Lower leg skin (tissue), 4 donors: Measurements from ENCODE around the gene CDHR3. TPM values are rescaled to one million over a fixed set of nuclear protein-coding genes. Genes with fewer than 3 reads are reported as not detected.
"Not testable (repeated sequence)": the region's sequence is repeated elsewhere in the genome, so short reads cannot be mapped to it uniquely, and the experiment has no call there.

Experiments used
- DNase-seq, 2 donors: peaks; one replicate each; pipeline ENCODE4 v3.0.0-alpha.2; 2019; ENCODE audit warnings: low spot score in 2 of 2
- H3K4me3 ChIP-seq: fragments of 200-600 bp; sonication (generic); 2 replicates; pipeline ENCODE4 v1.5.1; 2017; ENCODE audit warnings: mild to moderate bottlenecking, low read depth; ENCODE audit not compliant: poor library complexity, severe bottlenecking
- CTCF ChIP-seq, 3 donors: fragments of 450-650 bp; IDR thresholded peaks; one replicate each; pipeline ENCODE4 v1.5.1; 2016; ENCODE audit warnings: antibody characterized with exemption in 3 of 3, mild to moderate bottlenecking in 3 of 3, moderate library complexity in 2 of 3
- POLR2A ChIP-seq, 2 donors: fragments of 450-650 bp; IDR thresholded peaks; one replicate each; pipeline ENCODE4 v1.6.1; 2016 to 2017; ENCODE audit warnings: antibody characterized with exemption in 2 of 2, mild to moderate bottlenecking in 1 of 2, moderate library complexity in 1 of 2
- WGBS, 2 donors: methylation state at CpG; one replicate each; pipeline ENCODE4 v1.1.5; 2018; 5-methylcytosine and 5-hydroxymethylcytosine counted together
- intact Hi-C: fragments of 100-400 bp; cut with DNase I; formaldehyde crosslinking; loops from one replicate; pipeline ENCODE4 v1.15.0; 2023; ENCODE audit warnings: low total_unique reads
- total RNA-seq, 4 donors: library from RNA; depleted of rRNA; stranded (reverse); fragments of >200 nt; gene quantifications; one replicate each; pipeline ENCODE4 v1.1.0, GENCODE V29; 2016

The CDHR3 gene
- total RNA-seq, 4 donors from 2014 or later = 2.4 to 4.2 (median 3.3) TPM; not detected in 1

GRCh38 chr7:105952917-105953595 is 10.0 kb upstream of the CDHR3 start:
- H3K4me3 ChIP-seq = no peak overlapping the region
- TF ChIP-seq POLR2A (IDR thresholded peaks at IDR 0.05) (no peak), CTCF (IDR thresholded peaks at IDR 0.05) (no peak)
- WGBS, 2 donors = 80 to 82% methylated on average over 15 of the region's 15 CpGs
- intact Hi-C loops = no loop called here
- no peak for DNase-seq

GRCh38 chr7:105954711-105955110 is 8.4 kb upstream of the CDHR3 start:
- WGBS, 2 donors = 83 to 84% methylated on average over 3 of the region's 3 CpGs
- no peak overlapping the region for H3K4me3 ChIP-seq
- TF ChIP-seq POLR2A (IDR thresholded peaks at IDR 0.05) = no peak
- no peak for TF ChIP-seq CTCF (IDR thresholded peaks at IDR 0.05)
- intact Hi-C loops = no loop called here
- no peak for DNase-seq

GRCh38 chr7:105955651-105956466 is 7.2 kb upstream of the CDHR3 start:
- DNase-seq = not testable (repeated sequence)
- 82 to 93% methylated on average over 52 of the region's 52 CpGs for WGBS, 2 donors

GRCh38 chr7:105958012-105958411 is 5.1 kb upstream of the CDHR3 start:
- intact Hi-C loops = no loop called here
- TF ChIP-seq POLR2A (IDR thresholded peaks at IDR 0.05) (no peak), CTCF (IDR thresholded peaks at IDR 0.05) (no peak)

More at GRCh38 chr7:105955651-105956466, 7.2 kb upstream of the CDHR3 start:
- intact Hi-C loops, H3K4me3 ChIP-seq: not testable (repeated sequence)

GRCh38 chr7:105962353-105962752 is 711 bp upstream of the CDHR3 start:
- H3K4me3 ChIP-seq = no peak overlapping the region
- 86 to 91% methylated on average over 6 to 7 of the region's 7 CpGs for WGBS, 2 donors
- DNase-seq = no peak
- TF ChIP-seq POLR2A (IDR thresholded peaks at IDR 0.05) (no peak), CTCF (IDR thresholded peaks at IDR 0.05) (no peak)
- intact Hi-C loops = no loop called here

More at GRCh38 chr7:105958012-105958411, 5.1 kb upstream of the CDHR3 start:
- DNase-seq = no peak
- 63 to 67% methylated on average over 3 of the region's 3 CpGs for whole genome bisulfite sequencing, 2 donors
- H3K4me3 ChIP-seq = no peak overlapping the region

GRCh38 chr7:105971845-105972244 is 8.8 kb downstream of the CDHR3 start:
- no peak for TF ChIP-seq POLR2A (IDR thresholded peaks at IDR 0.05)
- no peak for TF ChIP-seq CTCF (IDR thresholded peaks at IDR 0.05)
- DNase-seq = no peak
- WGBS, 2 donors = 88 to 89% methylated on average over 2 of the region's 2 CpGs
- intact Hi-C loops = no loop called here
- H3K4me3 ChIP-seq = no peak overlapping the region
